HG03521 (cell line): ENCODE data around the gene VTI1A.
"Not testable (repeated sequence)": the region's sequence is repeated elsewhere in the genome, so short reads cannot be mapped to it uniquely, and the experiment has no call there.

ENCODE experiments used
- ATAC-seq: cut with Tn5 transposase; IDR thresholded peaks from one replicate; pipeline ENCODE4 v1.9.1; 2021; ENCODE audit warnings: mild to moderate bottlenecking, moderate library complexity; ENCODE audit not compliant: unreplicated experiment

Gene VTI1A

GRCh38 chr10:112713411-112713810, 266.4 kb downstream of the VTI1A start:
- ATAC-seq, result no peak

GRCh38 chr10:112715581-112715980, 268.6 kb downstream of the VTI1A start:
- ATAC-seq, result no peak

- no peak for ATAC-seq
Measured at GRCh38 chr10:112716076-112716475, 269.1 kb downstream of the VTI1A start.

- no peak for ATAC-seq
Measured at GRCh38 chr10:112716924-112717413, 270.0 kb downstream of the VTI1A start.

GRCh38 chr10:112720178-112720577, 273.2 kb downstream of the VTI1A start:
- no peak for ATAC-seq

GRCh38 chr10:112721080-112721698, 274.2 kb downstream of the VTI1A start:
- ATAC-seq, result peak; percentile 58

- no peak for ATAC-seq
Measured at GRCh38 chr10:112722758-112723157, 275.7 kb downstream of the VTI1A start.

GRCh38 chr10:112723876-112724275, 276.9 kb downstream of the VTI1A start:
- ATAC-seq, result no peak

- ATAC-seq, result no peak
Measured at GRCh38 chr10:112724404-112724991, 277.5 kb downstream of the VTI1A start.

GRCh38 chr10:112728118-112728883, 281.3 kb downstream of the VTI1A start:
- no peak for ATAC-seq

- no peak for ATAC-seq
Measured at GRCh38 chr10:112728997-112729396, 282.0 kb downstream of the VTI1A start.

- ATAC-seq, result not testable (repeated sequence)
Measured at GRCh38 chr10:112731450-112731849, 284.4 kb downstream of the VTI1A start.

- ATAC-seq, result no peak
Measured at GRCh38 chr10:112732277-112732921, 285.4 kb downstream of the VTI1A start.

GRCh38 chr10:112735041-112735695, 288.2 kb downstream of the VTI1A start:
- ATAC-seq, result no peak

- no peak for ATAC-seq
Measured at GRCh38 chr10:112738606-112739591, 291.9 kb downstream of the VTI1A start.

GRCh38 chr10:112739592-112740353, 292.8 kb downstream of the VTI1A start:
- no peak for ATAC-seq

GRCh38 chr10:112741830-112742402, 294.9 kb downstream of the VTI1A start:
- no peak for ATAC-seq

GRCh38 chr10:112744181-112745096, 297.4 kb downstream of the VTI1A start:
- ATAC-seq, result no peak
